OCI-LY7 (cell line): ENCODE measurements around the gene SLC9A3. TPM values are rescaled to one million over a fixed set of nuclear protein-coding genes. Genes with fewer than 3 reads are reported as not detected.

Experiments used
- BruUV-seq: library from RNA; stranded (reverse); fragments of 400-500 nt; replicated peaks from 2 replicates; lab custom pipeline; 2021; lab: Mats Ljungman, UMichigan
- CTCF ChIA-PET: fragments of 300-600 bp; sonication (Branson Sonifier 250); formaldehyde crosslinking; loops from one replicate; lab custom pipeline; 2022; ENCODE audit warnings: antibody characterized with exemption; ENCODE audit not compliant: unreplicated experiment; lab: Charles Lee
- POLR2A ChIA-PET: fragments of 300-600 bp; sonication (Branson Sonifier 250); formaldehyde crosslinking; loops from one replicate; lab custom pipeline; 2022; ENCODE audit warnings: antibody characterized with exemption; lab: Charles Lee
- DNase-seq: peaks from one replicate; pipeline ENCODE4 v3.0.0-alpha.2; 2015; ENCODE audit warnings: low spot score
- H2AFZ ChIP-seq: fragments of 200-600 bp; sonication (generic), shearing (Covaris generic); 2 replicates; pipeline ENCODE4 v1.6.1; 2014; ENCODE audit warnings: mild to moderate bottlenecking, antibody characterized with exemption, low read length, moderate library complexity
- H3K27ac ChIP-seq: fragments of 200-600 bp; sonication (generic); 2 replicates; pipeline ENCODE4 v1.5.1; 2014; ENCODE audit warnings: mixed run types, low read depth, mild to moderate bottlenecking, moderate library complexity, low read length, inconsistent platforms; ENCODE audit not compliant: poor library complexity, severe bottlenecking
- H3K36me3 ChIP-seq: fragments of 200-600 bp; sonication (generic); 2 replicates; pipeline ENCODE4 v1.6.1; 2014; ENCODE audit warnings: mild to moderate bottlenecking, antibody characterized with exemption, low read length, moderate library complexity, mixed read lengths; ENCODE audit not compliant: insufficient read depth
- H3K4me1 ChIP-seq: fragments of 200-600 bp; sonication (generic); 2 replicates; pipeline ENCODE4 v1.5.1; 2014; ENCODE audit warnings: mild to moderate bottlenecking, low read length; ENCODE audit not compliant: insufficient read depth, poor library complexity, severe bottlenecking
- H3K4me2 ChIP-seq: fragments of 200-600 bp; sonication (generic); 2 replicates; pipeline ENCODE4 v1.6.1; 2014; ENCODE audit warnings: mild to moderate bottlenecking, low read length
- H3K4me3 ChIP-seq: fragments of 200-600 bp; sonication (generic); 2 replicates; pipeline ENCODE4 v1.5.1; 2014; ENCODE audit warnings: mild to moderate bottlenecking, low read depth, low read length; ENCODE audit not compliant: poor library complexity, severe bottlenecking
- H3K79me2 ChIP-seq: fragments of 200-600 bp; sonication (generic); 2 replicates; pipeline ENCODE4 v1.6.1; 2016; ENCODE audit warnings: low read depth, mild to moderate bottlenecking, low read length, moderate library complexity, mixed read lengths; ENCODE audit not compliant: insufficient read depth
- H3K9me2 ChIP-seq: fragments of 200-600 bp; sonication (generic); 2 replicates; pipeline ENCODE4 v1.6.1; 2016; ENCODE audit warnings: mild to moderate bottlenecking, low read length, mixed read lengths; ENCODE audit not compliant: insufficient read depth
- H3K9me3 ChIP-seq: fragments of 200-600 bp; sonication (generic); 2 replicates; pipeline ENCODE4 v1.6.1; 2014; ENCODE audit warnings: mild to moderate bottlenecking, mixed run types, low read length, mixed read lengths
- H4K20me1 ChIP-seq: fragments of 200-600 bp; sonication (generic); 2 replicates; pipeline ENCODE4 v1.6.1; 2014; ENCODE audit warnings: mild to moderate bottlenecking, antibody characterized with exemption, low read length, moderate library complexity, mixed read lengths; ENCODE audit not compliant: insufficient read depth
- CTCF ChIP-seq: fragments of 200-600 bp; sonication (generic); conservative IDR thresholded peaks from 2 replicates; pipeline ENCODE4 v1.5.1; 2014; ENCODE audit warnings: mild to moderate bottlenecking, antibody characterized with exemption, low read length, moderate library complexity, mixed read lengths
- EZH2phosphoT487 ChIP-seq: fragments of 200-600 bp; sonication (generic); IDR thresholded peaks from 2 replicates; pipeline ENCODE4 v1.6.1; 2018; ENCODE audit warnings: low read depth, borderline replicate concordance, mild to moderate bottlenecking, mixed run types, antibody characterized with exemption, low read length, moderate library complexity, mixed read lengths
- intact Hi-C: fragments of 100-400 bp; cut with micrococcal nuclease; formaldehyde crosslinking; loops from one replicate; pipeline ENCODE4 v1.10.0; 2022; ENCODE audit not compliant: unreplicated experiment
- total RNA-seq, 2 experiments: library from RNA; depleted of rRNA in 1 of 2; stranded (reverse); fragments of >200 nt in 1 of 2; shearing (Covaris generic) in 1 of 2; gene quantifications; 2 replicates each; pipeline ENCODE4 v1.2.3, GENCODE V29; 2014 to 2022

Gene SLC9A3
- total RNA-seq, 2 experiments from 2014 or later, result 2.0 to 4.3 TPM

- Histone ChIP-seq H3K4me1 (peaks cover 26% of the 10 kb centered on the region), H3K79me2 (peaks cover 9% of the 10 kb centered on the region; the same call in 1 of the 2 replicates), H2AFZ (no peak overlapping the region), H4K20me1 (no peaks in the 10 kb centered on the region), H3K9me3 (no peaks in the 10 kb centered on the region), H3K4me2 (no peak overlapping the region), H3K36me3 (no peaks in the 10 kb centered on the region), H3K4me3 (no peak overlapping the region), H3K27ac (no peak overlapping the region), H3K9me2 (no peaks in the 10 kb centered on the region)
- ChIA-PET CTCF (no interaction called here), POLR2A (no interaction called here)
- intact Hi-C loops, result no loop called here
- no TSS peak for BruUV-seq
- no peak for DNase-seq
- TF ChIP-seq EZH2phosphoT487, result no peak
- no peak for TF ChIP-seq CTCF
These were observed 85.1 kb downstream of the SLC9A3 start for GRCh38 chr5:439181-439580.

GRCh38 chr5:438481-438981, 85.7 kb downstream of the SLC9A3 start:
- POLR2A ChIA-PET, result no interaction called here

More at GRCh38 chr5:438481-438981, 85.7 kb downstream of the SLC9A3 start:
- no peak overlapping the region for H3K27ac ChIP-seq
- H2AFZ ChIP-seq, result no peak overlapping the region
- H3K4me2 ChIP-seq, result no peak overlapping the region
- no peak for DNase-seq
- H3K4me1 ChIP-seq, result peaks cover 19% of the 10 kb centered on the region
- no peak overlapping the region for H3K4me3 ChIP-seq
- no TSS peak for BruUV-seq
- no peaks in the 10 kb centered on the region for H3K9me2 ChIP-seq
- no peak for TF ChIP-seq CTCF
- no peak for TF ChIP-seq EZH2phosphoT487
- peaks cover 3% of the 10 kb centered on the region; the same call in 1 of the 2 replicates for H3K79me2 ChIP-seq
- no peaks in the 10 kb centered on the region for H4K20me1 ChIP-seq
- CTCF ChIA-PET, result no interaction called here
- intact Hi-C loops, result no loop called here
- H3K9me3 ChIP-seq, result no peaks in the 10 kb centered on the region
- no peaks in the 10 kb centered on the region for H3K36me3 ChIP-seq
